MCF 10A (cell line): ENCODE measurements around the gene SELENOT. TPM values are rescaled to one million over a fixed set of nuclear protein-coding genes. Genes with fewer than 3 reads are reported as not detected.

Experiments used
- BruUV-seq: library from RNA; stranded (reverse); fragments of 400-500 nt; replicated peaks from 2 replicates; lab custom pipeline; 2021; lab: Mats Ljungman, UMichigan
- CTCF ChIA-PET: fragments of 300-600 bp; sonication (Branson Sonifier 250); formaldehyde crosslinking; extraction: SDS; loops from one replicate; lab custom pipeline; 2021; ENCODE audit warnings: antibody characterized with exemption, inconsistent platforms; lab: Yijun Ruan, JAX
- POLR2A ChIA-PET: fragments of 300-600, 350-650 bp; sonication (Branson Sonifier 250); formaldehyde crosslinking; extraction: SDS; loops from one replicate; lab custom pipeline; 2020; ENCODE audit warnings: antibody characterized with exemption, inconsistent platforms; lab: Yijun Ruan, JAX
- DNase-seq: peaks from one replicate; pipeline ENCODE4 v3.0.0-alpha.2; 2018; ENCODE audit not compliant: unreplicated experiment
- H3K27ac Mint-ChIP-seq: one replicate; pipeline ENCODE4 v1.8.0; 2022; ENCODE audit warnings: mild to moderate bottlenecking, low read depth, mixed read lengths; ENCODE audit not compliant: unreplicated experiment
- H3K27me3 Mint-ChIP-seq: one replicate; pipeline ENCODE4 v1.8.0; 2022; ENCODE audit warnings: mixed read lengths; ENCODE audit not compliant: insufficient read depth, unreplicated experiment
- H3K36me3 Mint-ChIP-seq: one replicate; pipeline ENCODE4 v1.8.0; 2022; ENCODE audit warnings: mild to moderate bottlenecking, moderate library complexity, mixed read lengths; ENCODE audit not compliant: insufficient read depth, unreplicated experiment
- H3K4me1 Mint-ChIP-seq: one replicate; pipeline ENCODE4 v1.8.0; 2022; ENCODE audit warnings: mixed read lengths; ENCODE audit not compliant: insufficient read depth, unreplicated experiment
- H3K4me3 Mint-ChIP-seq: one replicate; pipeline ENCODE4 v1.8.0; 2022; ENCODE audit warnings: mild to moderate bottlenecking, moderate library complexity, mixed read lengths; ENCODE audit not compliant: unreplicated experiment
- H3K9me3 Mint-ChIP-seq: one replicate; pipeline ENCODE4 v1.8.0; 2022; ENCODE audit warnings: mixed read lengths; ENCODE audit not compliant: unreplicated experiment
- CTCF ChIP-seq: fragments of 200-600 bp; IDR thresholded peaks from one replicate; pipeline ENCODE4 v1.8.0; 2022; ENCODE audit warnings: antibody characterized with exemption, mild to moderate bottlenecking; ENCODE audit not compliant: unreplicated experiment
- intact Hi-C: fragments of 100-400 bp; cut with micrococcal nuclease; formaldehyde crosslinking; loops from 2 replicates; pipeline ENCODE4 v1.14.1; 2022
- total RNA-seq: library from RNA; stranded (reverse); gene quantifications from 2 replicates; pipeline ENCODE4 v1.2.3, GENCODE V29; 2022

SELENOT gene
- total RNA-seq, 1 experiment from 2014 or later = 71.1 TPM

- H3K4me3 Mint-ChIP-seq = no peak overlapping the region
- no peaks in the 10 kb centered on the region for H3K9me3 Mint-ChIP-seq
- CTCF ChIA-PET = no interaction called here
- no peaks in the 10 kb centered on the region for H3K27me3 Mint-ChIP-seq
- intact Hi-C loops = no loop called here
- no TSS peak for BruUV-seq
- POLR2A ChIA-PET = interaction anchor here (0.6 to 0.8 kb wide), 2 partner anchors 79 to 214 kb away, joined by 3 read pairs; no protein-coding TSS in a partner anchor
- H3K36me3 Mint-ChIP-seq = peaks cover 28% of the 10 kb centered on the region
- DNase-seq = no peak
- H3K4me1 Mint-ChIP-seq = peaks cover 7% of the 10 kb centered on the region
- TF ChIP-seq CTCF = no peak
- H3K27ac Mint-ChIP-seq = no peak overlapping the region
Measured at GRCh38 chr3:150623945-150624344, 20.8 kb downstream of the SELENOT start.

DNA sequence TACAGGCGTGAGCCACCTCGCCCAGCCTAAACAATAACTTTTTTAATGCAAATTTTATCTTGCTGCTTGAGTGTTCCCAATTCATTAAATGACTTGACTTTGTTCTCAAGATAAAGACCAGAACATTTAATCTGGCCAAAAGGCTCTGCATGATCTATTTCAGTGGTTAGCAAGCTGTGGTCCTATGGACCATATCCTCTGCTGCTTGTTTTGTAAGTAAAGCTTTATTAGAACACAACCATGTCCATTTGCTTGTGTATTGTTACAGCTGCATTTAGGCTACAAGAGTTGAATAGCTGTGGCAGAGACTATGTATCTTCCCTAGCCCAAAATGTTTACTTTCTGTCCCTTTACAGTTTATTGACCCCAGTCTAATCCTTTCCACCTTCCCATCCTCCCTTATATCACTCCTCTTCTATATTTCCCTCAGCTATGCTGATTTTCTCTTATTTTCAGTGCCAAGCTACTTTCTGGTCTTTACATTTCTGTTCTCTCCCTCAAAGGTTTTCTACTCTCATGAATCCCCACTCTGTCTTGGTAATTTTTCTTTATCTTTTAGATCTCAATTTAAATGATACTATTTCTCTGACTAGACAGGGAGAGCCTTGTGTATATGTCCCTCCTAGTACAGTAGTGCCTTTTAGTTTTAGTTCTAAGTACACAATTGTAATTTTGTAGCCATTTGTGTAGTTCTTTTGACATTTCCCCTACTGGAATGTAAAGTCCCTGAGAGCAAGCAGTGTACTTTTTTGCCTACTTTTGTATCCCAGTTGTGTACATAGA, 23.2 kb downstream of the SELENOT start:
- peaks cover 7% of the 10 kb centered on the region for H3K4me1 Mint-ChIP-seq
- H3K27me3 Mint-ChIP-seq = no peaks in the 10 kb centered on the region
- H3K4me3 Mint-ChIP-seq = no peak overlapping the region
- no peak overlapping the region for H3K27ac Mint-ChIP-seq
- H3K9me3 Mint-ChIP-seq = no peaks in the 10 kb centered on the region
- DNase-seq = no peak
- no TSS peak for BruUV-seq
- intact Hi-C loops = no loop called here
- ChIA-PET CTCF (interaction anchor here (0.6 to 0.7 kb wide), 2 partner anchors 9 to 602 kb away, joined by 3 to 4 read pairs; no protein-coding TSS in a partner anchor), POLR2A (interaction anchor here (1.0 kb wide), 1 partner anchor 9 kb away, joined by 4 read pairs; no protein-coding TSS in a partner anchor)
- peaks cover 45% of the 10 kb centered on the region for H3K36me3 Mint-ChIP-seq
- TF ChIP-seq CTCF = no peak

DNA sequence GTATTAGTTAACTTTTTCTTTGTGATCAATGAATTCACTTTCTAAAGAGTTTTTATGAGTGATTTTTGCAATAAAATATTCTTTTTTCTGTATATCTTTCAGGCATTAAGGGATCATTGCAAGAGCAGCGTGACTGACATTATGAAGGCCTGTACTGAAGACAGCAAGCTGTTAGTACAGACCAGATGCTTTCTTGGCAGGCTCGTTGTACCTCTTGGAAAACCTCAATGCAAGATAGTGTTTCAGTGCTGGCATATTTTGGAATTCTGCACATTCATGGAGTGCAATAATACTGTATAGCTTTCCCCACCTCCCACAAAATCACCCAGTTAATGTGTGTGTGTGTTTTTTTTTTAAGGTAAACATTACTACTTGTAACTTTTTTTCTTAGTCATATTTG, 24.4 kb downstream of the SELENOT start:
- TF ChIP-seq CTCF = no peak
- Mint-ChIP-seq H3K9me3 (no peaks in the 10 kb centered on the region), H3K4me3 (no peak overlapping the region), H3K36me3 (peaks cover 45% of the 10 kb centered on the region), H3K27me3 (no peaks in the 10 kb centered on the region), H3K4me1 (peaks cover 7% of the 10 kb centered on the region), H3K27ac (no peak overlapping the region)
- intact Hi-C loops = no loop called here
- DNase-seq = no peak
- ChIA-PET POLR2A (no interaction called here), CTCF (interaction anchor here (0.7 kb wide), 1 partner anchor 1992 kb away, joined by 3 read pairs; no protein-coding TSS in a partner anchor)
- BruUV-seq = no TSS peak

DNA sequence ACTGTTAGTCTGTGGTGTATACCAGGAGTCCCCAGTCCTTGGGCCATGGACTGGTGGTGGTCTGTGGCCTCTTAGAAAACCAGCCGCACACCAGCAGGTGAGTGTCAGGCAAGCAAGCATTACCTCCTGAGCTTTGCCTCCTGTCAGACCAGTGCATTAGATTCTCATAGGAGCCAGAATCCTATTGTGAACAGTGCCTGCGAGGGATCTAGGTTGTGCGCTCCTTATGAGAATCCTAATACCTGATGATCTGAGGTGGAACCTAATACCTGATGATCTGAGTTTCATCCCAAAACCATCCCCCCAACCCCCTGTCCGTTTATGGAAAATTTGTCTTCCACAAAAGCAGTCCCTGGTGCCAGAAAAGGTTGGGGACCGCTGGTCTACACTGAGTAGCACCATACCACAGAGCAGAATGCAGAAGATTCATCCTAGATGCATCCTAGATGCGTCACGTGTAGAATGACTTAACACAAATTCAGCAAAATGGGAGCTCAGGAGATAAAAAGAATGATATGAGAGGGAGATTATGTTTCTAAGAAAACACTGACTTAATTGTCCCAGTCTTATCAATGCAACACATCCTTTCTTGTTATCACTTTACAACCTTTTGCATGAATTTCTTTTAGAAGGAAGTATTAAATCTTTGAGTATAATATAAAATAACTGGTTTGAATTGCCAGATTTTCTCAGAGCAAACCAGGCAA, 28.5 kb downstream of the SELENOT start:
- Mint-ChIP-seq H3K36me3 (peaks cover 44% of the 10 kb centered on the region), H3K27ac (no peak overlapping the region), H3K9me3 (no peaks in the 10 kb centered on the region), H3K4me3 (no peak overlapping the region), H3K27me3 (no peaks in the 10 kb centered on the region), H3K4me1 (no peaks in the 10 kb centered on the region)
- intact Hi-C loops = no loop called here
- ChIA-PET POLR2A (no interaction called here), CTCF (interaction anchor here (0.7 kb wide), 2 partner anchors 327 to 1878 kb away, joined by 4 read pairs; no protein-coding TSS in a partner anchor)
- no peak for TF ChIP-seq CTCF
- no peak for DNase-seq
- BruUV-seq = no TSS peak
